Measurements from ENCODE around the gene METTL26.

The METTL26 gene

DNA sequence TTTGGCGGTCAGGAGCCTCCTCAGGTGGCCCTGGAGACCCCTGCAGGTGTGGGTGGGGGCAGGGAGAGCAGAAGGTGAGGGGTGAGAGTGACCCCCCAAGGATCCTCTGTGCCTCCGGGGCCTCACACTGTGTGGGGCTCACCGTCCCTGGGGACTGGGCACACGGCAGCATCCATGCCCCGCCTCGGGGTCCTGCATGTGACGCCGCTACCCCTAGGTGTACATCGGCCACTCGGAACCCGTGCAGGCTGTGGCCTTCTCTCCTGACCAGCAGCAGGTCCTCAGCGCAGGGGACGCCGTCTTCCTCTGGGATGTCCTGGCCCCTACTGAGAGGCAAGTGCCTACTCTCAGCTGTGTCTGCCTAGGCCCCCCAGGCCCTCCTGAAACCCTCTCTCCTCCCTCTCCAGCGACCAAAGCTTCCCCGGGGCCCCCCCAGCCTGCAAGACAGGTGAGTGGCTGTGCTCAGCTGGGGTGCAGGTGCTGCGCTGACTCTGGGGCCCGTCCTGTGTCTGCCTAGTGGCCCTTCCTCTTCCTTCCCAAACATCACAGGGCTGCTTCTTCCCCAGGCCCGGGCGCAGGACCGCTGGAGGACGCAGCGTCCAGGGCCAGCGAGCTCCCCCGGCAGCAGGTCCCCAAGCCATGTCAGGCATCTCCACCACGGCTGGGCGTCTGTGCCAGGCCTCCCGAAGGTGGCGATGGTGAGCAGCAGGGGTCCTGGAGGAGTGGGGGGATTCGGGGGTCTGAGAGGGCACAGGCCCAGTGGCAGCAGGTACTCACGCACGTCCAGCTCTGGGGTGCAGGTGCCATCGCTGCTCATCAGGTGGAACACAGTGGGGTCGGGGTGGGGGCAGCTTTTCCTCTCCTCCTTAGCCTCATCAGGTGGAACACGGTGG is 22.8 kb upstream of the METTL26 start:
- no peak for DNase-seq

DNA sequence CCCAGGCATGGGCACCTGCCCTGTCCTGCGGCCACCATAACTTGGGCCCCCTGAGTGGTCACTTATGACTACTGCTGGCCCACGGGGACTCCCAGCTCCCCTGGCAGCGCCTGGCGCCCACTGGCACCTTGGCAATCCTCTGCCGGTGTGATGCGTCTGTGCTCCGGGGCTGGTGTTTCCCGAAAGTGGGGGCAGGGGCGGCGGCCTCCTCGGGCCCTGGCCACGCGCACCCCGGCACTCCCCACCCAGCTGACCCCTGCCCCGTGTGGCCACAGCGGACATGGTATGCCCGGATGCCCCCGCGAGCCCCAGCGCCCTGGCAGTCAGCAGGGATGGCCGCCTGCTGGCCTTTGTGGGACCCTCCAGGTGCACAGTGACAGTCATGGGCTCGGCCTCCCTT is 21.4 kb upstream of the METTL26 start:
- DNase-seq = no peak

DNA sequence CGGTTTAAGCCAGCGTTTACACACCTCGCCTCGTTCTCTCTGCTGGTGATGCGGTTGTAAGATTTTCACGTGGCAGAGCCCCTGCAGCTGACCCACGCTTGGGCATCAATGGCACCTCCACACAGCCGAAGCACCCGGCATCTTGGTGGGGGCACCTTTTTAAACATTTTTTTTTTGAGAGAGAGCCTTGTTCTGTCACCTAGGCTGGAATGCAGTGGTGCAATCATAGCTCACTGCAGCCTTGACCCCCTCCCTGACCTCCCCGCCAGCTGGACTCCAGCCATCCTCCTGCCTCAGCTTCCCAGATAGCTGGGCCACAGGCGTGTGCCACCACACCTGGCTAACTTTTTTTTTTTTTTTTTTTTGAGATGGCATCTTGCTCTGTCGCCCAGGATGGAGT is 17.9 kb upstream of the METTL26 start:
- no peak for DNase-seq

DNA sequence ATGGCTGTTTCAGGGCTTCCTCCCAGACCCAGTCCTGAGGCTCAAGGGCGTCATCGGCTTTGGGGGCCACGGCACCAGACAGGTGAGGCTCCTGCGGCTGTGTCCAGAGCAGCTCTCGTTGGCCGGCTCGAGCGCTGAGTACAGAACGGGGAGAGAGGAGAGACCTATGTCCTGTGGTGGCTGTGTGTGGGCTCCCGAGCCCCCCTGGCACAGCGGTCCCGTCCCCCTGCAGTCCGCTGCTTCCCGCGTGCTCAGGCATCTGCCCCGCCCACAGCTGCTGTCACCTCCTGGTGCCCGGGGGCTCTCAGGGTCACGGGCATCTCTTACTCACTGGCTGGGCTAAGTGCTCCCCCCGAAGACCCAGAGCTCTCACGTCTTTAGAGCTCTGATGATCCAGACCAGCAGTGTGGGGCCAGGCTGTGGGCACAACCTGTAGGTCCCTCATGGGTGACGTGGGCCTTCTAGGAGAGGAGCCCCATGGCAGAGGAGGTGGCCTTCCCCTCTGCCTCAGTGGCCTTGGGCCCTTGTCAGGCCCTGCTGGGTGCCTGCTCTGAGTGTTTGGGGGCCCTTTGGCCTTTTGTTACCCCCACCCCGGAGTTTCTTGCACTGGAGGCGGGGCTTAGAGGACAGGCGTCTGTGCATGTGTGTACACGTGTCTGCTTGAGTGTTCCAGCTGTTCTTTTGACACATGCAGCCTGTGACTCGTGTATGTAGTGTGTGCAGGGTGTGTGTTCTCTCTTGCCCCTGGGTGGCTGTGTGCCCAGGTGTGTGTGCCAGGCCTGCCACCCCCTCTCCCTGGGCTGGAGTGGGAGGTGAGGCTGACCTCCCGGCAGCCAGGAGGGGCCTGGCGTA is 16.6 kb upstream of the METTL26 start:
- no peak for DNase-seq

DNA sequence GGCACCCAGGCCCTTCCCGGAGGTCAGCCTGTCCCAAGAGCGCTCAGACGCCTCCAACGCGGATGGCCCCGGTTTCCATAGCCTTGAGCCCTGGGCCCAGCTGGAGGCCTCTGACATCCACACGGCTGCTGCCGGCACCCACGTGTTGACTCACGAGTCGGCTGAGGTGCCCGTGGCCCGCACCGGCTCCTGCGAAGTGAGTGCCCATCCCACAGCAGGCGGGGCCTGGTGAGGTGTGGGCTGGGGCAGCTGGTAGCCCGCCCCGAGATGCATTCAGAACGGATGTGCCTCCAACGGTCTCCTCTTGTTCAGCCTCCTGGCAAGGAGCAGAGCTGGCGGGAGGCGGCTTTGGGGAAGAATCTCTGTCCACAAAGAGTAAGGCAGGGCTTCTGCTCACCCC is 15.7 kb upstream of the METTL26 start:
- no peak for DNase-seq

DNA sequence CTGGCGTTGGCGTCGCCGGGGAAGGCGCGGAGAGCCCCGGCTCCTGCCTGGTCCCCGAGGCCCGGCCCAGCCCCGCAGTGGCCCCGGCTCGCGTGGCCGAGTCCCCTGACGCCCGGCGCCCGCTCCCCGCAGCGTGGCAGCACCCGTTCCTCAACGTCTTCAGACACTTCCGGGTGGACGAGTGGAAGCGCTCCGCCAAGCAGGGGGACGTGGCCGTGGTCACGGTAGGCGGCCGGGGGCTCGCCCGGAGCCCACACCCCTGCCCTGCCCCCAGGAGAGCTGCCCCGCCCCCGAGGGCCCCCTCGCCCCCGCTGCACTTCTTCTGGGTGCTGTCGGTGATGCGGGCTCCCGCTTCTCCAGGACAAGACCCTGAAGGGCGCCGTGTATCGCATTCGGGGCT is 13.5 kb upstream of the METTL26 start:
- DNase-seq = no peak

DNA sequence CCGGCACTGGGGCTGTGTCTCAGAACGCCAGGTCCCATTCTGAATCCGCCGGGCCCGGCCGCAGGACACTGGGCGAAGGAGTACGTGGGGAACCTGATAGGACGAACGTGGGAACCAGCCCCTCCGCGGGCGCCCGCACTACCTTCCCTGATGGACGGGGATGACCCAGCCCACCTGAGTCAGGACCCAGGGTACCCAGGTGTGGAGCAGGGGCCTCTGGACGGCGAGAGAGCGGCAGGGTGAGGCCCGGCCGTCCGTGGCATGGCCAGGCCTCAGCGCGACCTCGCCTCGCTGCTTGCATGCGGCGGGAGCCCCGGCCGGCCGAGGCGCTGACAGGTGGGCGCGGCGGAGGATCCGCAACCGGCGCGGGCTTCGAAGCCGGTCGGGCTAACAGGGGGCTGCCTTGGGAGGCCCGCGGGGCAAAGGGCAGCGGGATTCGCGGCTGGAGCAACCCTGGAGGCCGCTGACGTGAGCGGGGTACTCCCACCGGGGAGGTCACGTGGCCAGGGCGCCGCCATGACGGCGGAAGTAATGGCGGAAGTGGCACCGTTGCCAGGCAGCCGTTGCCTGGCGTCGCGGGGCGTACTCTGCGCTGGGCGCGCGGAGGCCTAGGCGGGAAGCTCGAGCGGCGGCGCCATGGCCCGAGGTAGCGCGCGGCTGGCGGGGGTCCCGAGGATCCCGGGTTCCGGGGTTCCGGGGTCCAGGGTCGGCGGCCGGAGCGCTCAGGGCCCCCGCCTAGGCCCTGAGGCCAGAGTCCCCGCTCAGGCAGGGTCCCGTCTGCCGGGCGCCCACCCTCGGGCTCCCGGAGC is 12.9 kb upstream of the METTL26 start, which contains the start of gene WDR90:
TSS of gene WDR90 (plus strand) at position 585 of the 809 bp plus-strand sequence. CDS start at position 637, 52 bp downstream.
- peak; percentile 96 for DNase-seq

DNA sequence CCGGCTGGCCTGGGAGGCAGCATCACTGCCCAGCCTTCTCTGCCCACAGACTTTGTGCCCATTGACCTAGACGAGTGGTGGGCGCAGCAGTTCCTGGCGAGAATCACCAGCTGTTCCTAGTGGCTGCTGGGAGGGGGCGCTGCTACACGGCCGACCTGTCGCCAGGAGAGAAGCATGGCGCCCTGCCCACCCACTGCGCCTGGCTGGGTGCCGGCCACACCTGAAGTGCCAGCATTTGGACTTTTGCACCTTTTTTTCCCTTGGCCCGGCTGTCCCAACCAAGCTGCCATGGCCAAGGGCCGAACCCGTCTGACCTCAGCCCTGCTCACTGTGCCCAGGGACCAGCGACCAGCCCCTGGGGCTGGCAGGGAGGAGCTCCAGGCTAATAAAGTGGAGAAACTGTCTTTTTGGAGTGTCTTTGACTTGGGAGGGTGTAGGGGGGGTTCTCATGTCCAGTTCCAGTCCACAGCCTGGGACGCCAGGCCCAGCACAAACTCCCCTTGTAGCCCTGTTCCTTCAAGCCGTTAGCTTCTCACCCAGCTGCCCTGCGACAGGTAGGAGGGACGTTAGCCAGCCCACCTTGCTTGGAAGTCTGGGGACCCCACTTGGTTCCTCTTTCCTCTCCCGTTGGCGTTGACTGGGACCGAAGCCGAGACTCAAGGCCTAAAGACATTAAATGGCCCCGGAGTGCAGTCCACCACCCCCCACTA is 12.1 kb upstream of the METTL26 start:
- no peak for DNase-seq

DNA sequence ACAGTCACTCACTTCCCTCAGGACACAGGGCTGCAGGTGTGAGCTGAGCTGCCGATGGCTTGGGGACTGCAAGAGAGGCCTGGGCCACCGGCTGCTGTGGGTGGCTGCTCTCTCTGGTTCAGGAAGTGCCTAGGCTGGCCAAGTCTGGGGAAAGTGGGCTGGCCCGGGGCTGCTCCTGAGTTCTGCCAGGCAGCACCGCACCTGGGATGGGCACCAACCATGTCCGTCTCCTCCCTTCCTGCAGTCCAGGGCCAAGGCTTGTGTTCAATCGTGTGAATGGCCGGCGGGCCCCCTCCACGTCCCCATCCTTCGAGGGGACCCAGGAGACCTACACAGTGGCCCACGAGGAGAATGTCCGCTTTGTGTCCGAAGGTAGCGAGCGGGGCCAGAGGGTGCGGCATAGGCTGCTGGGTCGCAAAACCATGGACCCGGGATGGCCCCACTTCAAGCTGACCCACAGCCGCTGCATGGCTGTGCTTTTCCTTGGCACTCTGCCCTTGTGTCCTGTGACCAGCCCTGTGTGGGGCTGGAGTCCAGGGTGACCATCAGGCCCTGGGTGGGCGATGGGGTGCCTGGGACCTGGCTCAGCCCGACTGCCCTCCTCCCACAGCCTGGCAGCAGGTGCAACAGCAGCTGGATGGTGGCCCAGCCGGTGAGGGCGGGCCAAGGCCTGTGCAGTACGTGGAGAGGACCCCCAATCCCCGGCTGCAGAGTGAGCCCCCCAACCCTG is 11.2 kb upstream of the METTL26 start:
- DNase-seq = no peak

DNA sequence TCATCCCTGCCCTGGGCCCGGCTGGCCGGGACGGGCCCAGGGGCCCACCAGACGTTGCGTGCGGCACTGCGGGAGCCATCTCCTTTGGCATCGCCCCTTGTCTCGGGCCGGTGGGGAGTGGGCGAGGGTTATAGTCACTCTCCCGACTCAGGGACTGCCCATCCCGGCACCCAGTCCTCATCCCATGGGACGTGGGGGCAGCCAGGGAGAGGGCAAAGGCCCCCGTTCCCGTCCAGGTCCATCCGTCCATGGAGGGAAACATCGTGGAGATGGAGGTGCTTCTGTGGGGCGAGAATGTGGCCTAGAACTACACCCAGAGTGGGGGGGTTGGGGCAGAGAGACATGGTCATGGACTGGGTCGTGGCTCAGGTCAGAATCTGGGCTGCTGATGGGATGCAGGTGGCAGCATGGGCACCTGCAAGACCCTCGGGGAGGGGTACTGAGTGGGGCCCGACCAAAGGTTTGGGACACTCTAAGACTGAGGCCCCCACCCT is 10.6 kb upstream of the METTL26 start:
- DNase-seq = no peak

DNA sequence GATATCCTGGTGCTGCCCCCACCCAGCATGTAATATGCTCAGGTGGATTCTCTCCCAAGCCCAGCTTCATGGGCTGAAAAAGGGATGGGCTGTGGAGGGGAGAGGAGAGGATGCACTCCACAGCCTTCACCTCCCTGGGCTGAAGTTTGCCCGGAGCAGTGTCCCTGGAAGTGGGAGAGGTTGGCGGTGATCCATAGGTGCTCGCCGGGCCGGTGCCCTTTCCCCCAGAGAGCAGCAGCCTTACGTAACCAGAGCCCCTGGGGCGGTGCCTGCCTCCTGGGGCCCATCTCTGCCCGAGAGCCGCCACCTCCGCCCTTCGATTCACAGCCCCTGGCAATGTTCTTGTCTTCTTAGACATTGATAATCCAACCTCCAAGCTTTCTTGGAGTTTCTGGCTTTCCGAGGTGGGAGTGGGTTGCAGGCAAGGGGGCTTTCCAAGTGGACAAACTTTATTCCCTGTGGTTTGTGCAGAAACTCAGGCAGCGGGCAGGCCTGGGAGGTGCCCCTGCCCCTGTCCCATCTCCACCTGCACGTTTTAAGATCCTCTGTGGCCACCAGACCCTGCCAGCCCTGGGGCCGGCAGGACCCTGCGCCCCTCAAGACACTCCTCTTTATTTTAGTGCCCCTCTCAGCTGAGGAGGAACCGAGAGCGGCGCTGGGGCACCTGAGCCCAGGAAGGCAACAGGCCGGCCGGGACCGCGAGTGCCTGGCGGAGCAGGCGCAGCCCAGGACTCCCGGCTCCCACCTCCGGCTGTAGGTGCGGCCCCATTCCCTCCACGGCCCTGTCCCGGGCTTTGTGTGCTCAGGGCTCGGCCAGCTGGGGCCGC is 10.0 kb upstream of the METTL26 start:
- no peak for DNase-seq

DNA sequence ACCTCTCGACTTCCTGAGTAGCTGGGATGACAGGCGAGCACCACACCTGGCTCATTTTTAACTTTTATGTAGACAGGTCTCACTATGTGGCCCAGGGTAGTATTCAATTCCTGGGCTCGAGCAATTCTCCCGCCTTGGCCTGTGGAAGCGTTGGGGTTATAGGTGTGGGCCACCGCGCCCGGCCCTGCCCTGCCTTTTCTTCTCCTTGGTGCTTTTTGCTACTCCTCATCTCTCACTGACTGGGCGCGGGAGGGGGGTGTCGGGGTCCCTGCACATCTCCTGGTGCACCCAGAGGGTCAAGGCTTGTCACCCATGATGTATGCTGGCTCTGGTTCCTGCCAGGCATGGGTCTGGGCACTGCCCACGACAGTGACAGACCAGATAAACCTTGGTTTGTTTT is 8.5 kb upstream of the METTL26 start:
- DNase-seq = no peak

DNA sequence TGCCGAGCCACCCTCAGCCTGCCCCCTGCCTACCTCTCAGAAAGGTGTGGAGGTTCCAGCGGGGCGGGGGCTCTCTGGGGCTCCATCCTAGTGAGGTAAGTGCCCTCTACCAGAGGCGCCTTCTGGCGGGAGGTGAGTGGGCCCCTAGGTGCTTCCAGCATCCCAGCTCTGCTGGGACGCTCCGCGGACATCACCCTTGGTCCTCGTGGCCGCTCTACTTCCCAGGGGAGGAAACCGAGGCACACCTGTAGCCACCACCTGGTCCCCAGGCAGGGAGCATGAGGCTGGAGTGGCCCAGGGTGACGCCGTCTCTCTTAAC is 6.9 kb upstream of the METTL26 start:
- no peak for DNase-seq

DNA sequence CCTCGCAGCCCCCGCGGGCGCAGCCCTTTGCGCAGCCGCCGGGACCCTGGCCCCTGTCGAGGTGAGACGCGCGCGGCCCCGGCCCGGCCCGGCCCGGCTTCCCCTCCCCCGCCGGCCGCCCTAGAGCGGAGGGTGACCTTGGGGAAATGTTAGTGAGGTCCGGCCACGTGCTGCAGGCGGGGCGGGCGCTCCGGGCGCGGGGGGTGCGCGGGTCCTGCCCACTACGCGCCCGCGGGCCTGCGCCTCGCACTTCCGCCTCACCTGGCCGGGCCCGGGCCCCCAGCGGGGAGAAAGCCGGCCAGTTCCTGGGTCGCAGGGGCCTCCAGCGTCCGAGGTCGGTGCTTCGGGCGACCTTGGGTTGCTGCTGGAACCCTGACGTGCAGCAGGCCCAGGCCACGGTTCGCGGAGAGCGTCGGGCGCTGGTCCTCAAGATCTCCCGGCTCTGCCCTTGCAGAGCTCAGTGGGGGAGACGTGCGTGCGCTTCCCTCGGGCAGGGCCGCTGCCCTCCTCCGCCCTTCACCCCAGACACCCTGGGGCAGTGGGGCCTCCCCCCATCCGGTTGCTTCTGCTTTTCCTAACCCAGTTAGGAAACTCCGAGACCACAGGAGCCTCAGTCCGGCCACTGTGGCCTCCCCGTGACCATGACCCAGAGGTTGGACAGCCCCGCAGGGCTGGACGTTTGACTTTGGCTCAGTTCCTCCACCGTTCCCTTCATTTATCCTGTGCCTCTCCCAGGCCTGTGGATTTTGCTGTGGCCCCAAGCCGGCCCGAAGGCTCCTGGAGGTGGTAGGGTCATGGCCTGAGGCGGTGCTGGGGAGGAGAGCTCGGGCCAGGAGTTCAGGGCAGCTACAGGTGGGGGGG is 6.3 kb upstream of the METTL26 start:
- no peak for DNase-seq

DNA sequence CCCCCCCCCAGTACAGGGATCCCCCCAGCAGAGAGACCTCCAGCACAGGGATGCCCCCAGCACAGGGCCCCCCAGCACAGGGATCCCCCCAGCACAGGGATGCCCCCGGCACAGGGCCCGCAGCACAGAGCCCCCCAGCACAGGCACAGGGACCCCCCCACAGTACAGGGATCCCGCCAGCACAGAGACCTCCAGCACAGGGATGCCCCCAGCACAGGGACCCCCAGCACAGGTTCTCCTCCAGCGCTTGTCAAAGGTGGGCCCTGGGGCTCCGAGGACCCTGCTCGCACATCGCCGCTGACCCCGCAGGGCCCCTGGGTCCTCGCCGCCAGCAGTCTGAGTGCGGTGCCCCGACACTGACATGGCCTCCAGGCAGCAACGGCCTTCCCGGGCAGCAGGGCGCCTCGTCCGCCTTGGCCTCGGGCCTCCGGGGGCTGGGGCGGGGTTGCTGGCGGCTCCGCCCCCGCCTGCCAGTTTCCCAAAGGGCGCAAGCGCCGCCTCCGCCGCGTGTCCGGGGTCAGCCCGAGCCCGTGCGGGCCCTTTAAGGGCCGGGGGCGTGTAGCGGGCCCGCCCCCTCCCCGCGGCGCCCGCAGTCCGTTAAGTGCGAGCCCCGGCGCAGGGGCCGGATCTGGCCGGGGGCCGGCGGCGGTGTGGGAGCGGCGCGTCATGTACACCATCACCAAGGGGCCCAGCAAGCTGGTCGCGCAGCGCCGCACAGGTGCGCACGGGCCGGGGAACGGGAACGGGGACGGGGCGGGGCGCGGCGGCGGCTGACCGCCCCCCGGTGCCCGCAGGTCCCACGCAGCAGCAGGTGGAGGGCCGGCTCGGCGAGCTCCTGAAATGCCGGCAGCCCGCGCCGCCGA is 5.5 kb upstream of the METTL26 start, which contains the start of gene MCRIP2:
TSS of gene MCRIP2 (plus strand) at position 503 of the 863 bp plus-strand sequence. CDS start at position 667, 164 bp downstream.
- peak; percentile 80 for DNase-seq

DNA sequence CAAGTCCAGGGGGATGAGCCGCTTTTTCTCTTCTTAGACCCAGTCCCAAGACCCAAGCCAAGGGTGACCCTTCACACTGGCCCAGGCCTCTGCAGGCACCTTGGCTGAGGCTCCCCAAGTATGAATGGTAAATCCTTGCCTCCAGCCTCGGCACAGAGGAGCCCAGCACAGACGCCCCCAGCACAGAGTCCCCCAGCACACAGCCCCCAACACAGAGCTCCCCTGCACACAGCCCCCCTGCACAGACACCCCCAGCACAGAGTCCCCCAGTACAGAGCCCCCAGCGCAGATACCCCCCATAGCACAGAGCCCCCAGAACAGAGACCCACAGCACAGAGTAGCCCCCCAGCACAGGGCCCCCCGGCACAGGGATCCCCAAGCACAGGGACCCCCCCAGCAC is 4.5 kb upstream of the METTL26 start:
- no peak for DNase-seq

DNA sequence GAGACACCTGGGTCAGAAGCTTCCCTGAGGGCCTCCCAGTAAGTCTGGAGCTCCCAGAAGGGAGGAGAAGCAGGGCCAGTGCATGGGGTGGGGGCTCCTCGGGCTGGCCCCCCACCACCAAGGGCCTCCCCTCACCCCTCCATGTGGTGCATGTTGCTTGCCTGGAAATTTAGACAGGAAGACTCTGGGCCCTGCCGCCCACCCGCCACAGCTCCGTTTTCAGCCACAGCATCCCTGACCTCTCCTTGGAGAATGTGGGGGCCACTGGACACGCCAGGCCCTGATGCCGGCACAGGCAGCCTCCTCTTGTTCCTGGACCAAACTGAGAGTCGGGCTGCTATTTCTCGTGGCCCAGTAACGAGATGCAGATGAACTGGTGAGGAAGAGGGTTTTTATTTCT is 2.7 kb upstream of the METTL26 start:
- no peak for DNase-seq

DNA sequence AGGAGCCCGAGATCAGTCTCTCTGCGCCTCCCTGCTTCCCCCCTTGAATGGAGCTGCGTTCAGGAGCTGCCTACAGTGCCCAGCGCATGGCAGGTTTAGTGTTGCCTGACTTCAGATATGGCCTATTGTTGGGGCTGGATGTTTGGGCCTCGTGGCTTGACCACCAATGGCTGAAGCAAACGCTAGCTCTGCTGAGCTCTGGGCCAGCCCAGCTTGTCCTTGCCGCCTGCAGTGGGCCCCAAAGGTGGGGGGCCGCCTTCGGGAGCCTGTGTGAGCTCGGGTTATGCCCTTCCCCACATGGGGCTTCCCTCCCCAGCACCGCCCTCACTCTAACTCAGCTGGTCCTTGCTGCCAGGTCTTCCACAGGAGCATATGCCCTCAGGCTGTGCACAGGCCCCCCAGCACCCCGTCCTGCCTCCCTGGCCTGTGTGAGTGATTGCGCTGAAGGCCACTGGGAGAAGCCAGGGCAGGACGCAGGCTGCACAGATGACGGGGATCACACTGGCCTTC is 2.0 kb upstream of the METTL26 start:
- DNase-seq = no peak

Data from right forelimb (tissue), 1 donor.